CD1c-positive myeloid dendritic cell (primary cell): Measurements from ENCODE around the gene MYO7B.

Experiments used
- DNase-seq: peaks from one replicate; pipeline ENCODE4 v3.0.0-alpha.2; 2016; ENCODE audit errors: extremely low spot score

MYO7B gene

GRCh38 chr2:127608061-127609030 lies 72.9 kb downstream of the MYO7B start:
- DNase-seq, result no peak

- no peak for DNase-seq
Observed at GRCh38 chr2:127609031-127609751, 73.7 kb downstream of the MYO7B start.

- DNase-seq, result no peak
Observed at GRCh38 chr2:127609818-127610217, 74.3 kb downstream of the MYO7B start.

- DNase-seq, result no peak
Observed at GRCh38 chr2:127610561-127610960, 75.1 kb downstream of the MYO7B start.

GRCh38 chr2:127611076-127611925 lies 75.8 kb downstream of the MYO7B start:
- no peak for DNase-seq

GRCh38 chr2:127612111-127612822 lies 76.8 kb downstream of the MYO7B start:
- no peak for DNase-seq

- no peak for DNase-seq
Observed at GRCh38 chr2:127614246-127614645, 78.8 kb downstream of the MYO7B start.

GRCh38 chr2:127614731-127615130 lies 79.2 kb downstream of the MYO7B start:
- no peak for DNase-seq

GRCh38 chr2:127615511-127616166 lies 80.2 kb downstream of the MYO7B start:
- no peak for DNase-seq

GRCh38 chr2:127618551-127619202 lies 83.2 kb downstream of the MYO7B start:
- no peak for DNase-seq

GRCh38 chr2:127619203-127619590 lies 83.7 kb downstream of the MYO7B start:
- no peak for DNase-seq

GRCh38 chr2:127619877-127620705 lies 84.6 kb downstream of the MYO7B start:
- DNase-seq, result no peak

- DNase-seq, result peak; percentile 25
Observed at GRCh38 chr2:127620866-127621265, 85.4 kb downstream of the MYO7B start.

- DNase-seq, result no peak
Observed at GRCh38 chr2:127621981-127622431, 86.5 kb downstream of the MYO7B start.

- DNase-seq, result no peak
Observed at GRCh38 chr2:127622561-127623387, 87.3 kb downstream of the MYO7B start.

- no peak for DNase-seq
Observed at GRCh38 chr2:127623388-127624319, 88.2 kb downstream of the MYO7B start.

- no peak for DNase-seq
Observed at GRCh38 chr2:127624320-127624755, 88.9 kb downstream of the MYO7B start.
